Thoracic aorta (tissue), 2 donors: Measurements from ENCODE around the gene SLC5A10. TPM values are rescaled to one million over a fixed set of nuclear protein-coding genes. Genes with fewer than 3 reads are reported as not detected.
"Not testable (repeated sequence)": the region's sequence is repeated elsewhere in the genome, so short reads cannot be mapped to it uniquely, and the experiment has no call there.

Experiments used
- ATAC-seq: fragments of 150-250 bp; one replicate; pipeline ENCODE4 v1.8.0; 2017; ENCODE audit warnings: low read depth; ENCODE audit not compliant: insufficient number of reproducible peaks, low FRiP score
- DNase-seq: peaks from one replicate; pipeline ENCODE4 v3.0.0-alpha.2; 2020; ENCODE audit warnings: low spot score
- H3K27ac ChIP-seq, 2 donors: fragments of 200-600 bp; sonication (generic); 1 replicate in 1 of 2; 2 replicates in 1 of 2; pipeline ENCODE4 v1.5.1; 2016; ENCODE audit warnings: mild to moderate bottlenecking in 2 of 2, moderate library complexity in 2 of 2
- H3K27me3 ChIP-seq: fragments of 200-600 bp; sonication (generic); replicated peaks from 2 replicates; pipeline ENCODE4 v1.6.0; 2016; ENCODE audit warnings: mild to moderate bottlenecking; ENCODE audit not compliant: insufficient read depth
- H3K36me3 ChIP-seq: fragments of 200-600 bp; sonication (generic); one replicate; pipeline ENCODE4 v1.5.1; 2016
- H3K4me1 ChIP-seq, 2 donors: fragments of 200-600 bp; sonication (generic); 1 replicate in 1 of 2; 2 replicates in 1 of 2; pipeline versions ENCODE4 v1.5.1 to v1.6.0; 2016; ENCODE audit warnings: low read depth in 2 of 2, mild to moderate bottlenecking in 1 of 2; ENCODE audit not compliant: control insufficient read depth in 1 of 2
- H3K4me3 ChIP-seq: fragments of 200-600 bp; sonication (generic); 2 replicates; pipeline ENCODE4 v1.5.1; 2016; ENCODE audit warnings: mild to moderate bottlenecking
- H3K9me3 ChIP-seq: fragments of 200-600 bp; sonication (generic); 2 replicates; pipeline ENCODE4 v1.5.1; 2016
- CTCF ChIP-seq: fragments of 200-600 bp; sonication (generic); IDR thresholded peaks from one replicate; pipeline ENCODE4 v1.5.1; 2019; ENCODE audit warnings: antibody characterized with exemption
- total RNA-seq, 2 donors: library from RNA; depleted of rRNA; stranded (reverse); fragments of >200 nt; gene quantifications; one replicate each; pipeline versions ENCODE4 v1.1.0 to v1.2.3, GENCODE V29; 2016

The SLC5A10 gene
- total RNA-seq, 2 donors from 2014 or later = not detected

GRCh38 chr17:19021622-19022083, 69.7 kb downstream of the SLC5A10 start:
- no peak for ATAC-seq

GRCh38 chr17:19022128-19022527, 70.2 kb downstream of the SLC5A10 start:
- TF ChIP-seq CTCF = no peak
- no peaks in the 10 kb centered on the region for H3K27me3 ChIP-seq
- H3K9me3 ChIP-seq = no peaks in the 10 kb centered on the region
- no peak overlapping the region for H3K27ac ChIP-seq
- no peak overlapping the region for H3K4me3 ChIP-seq
- no peak for ATAC-seq
- H3K36me3 ChIP-seq = no peaks in the 10 kb centered on the region
- no peaks in the 10 kb centered on the region for H3K4me1 ChIP-seq
- no peak for DNase-seq

More at GRCh38 chr17:19021622-19022083, 69.7 kb downstream of the SLC5A10 start:
- Histone ChIP-seq H3K27me3 (no peaks in the 10 kb centered on the region), H3K9me3 (no peaks in the 10 kb centered on the region), H3K4me1 (no peaks in the 10 kb centered on the region), H3K36me3 (no peaks in the 10 kb centered on the region), H3K27ac (no peak overlapping the region), H3K4me3 (no peak overlapping the region)
- no peak for TF ChIP-seq CTCF
- DNase-seq = no peak

- no peak for ATAC-seq
- Histone ChIP-seq H3K4me3 (no peak overlapping the region), H3K27me3 (no peaks in the 10 kb centered on the region), H3K9me3 (no peaks in the 10 kb centered on the region), H3K4me1 (no peaks in the 10 kb centered on the region), H3K36me3 (no peaks in the 10 kb centered on the region), H3K27ac (no peak overlapping the region)
- TF ChIP-seq CTCF = no peak
- DNase-seq = no peak
These were observed 70.8 kb downstream of the SLC5A10 start for GRCh38 chr17:19022747-19023146.

GRCh38 chr17:19023209-19023999, 71.4 kb downstream of the SLC5A10 start:
- no peak for TF ChIP-seq CTCF
- Histone ChIP-seq H3K36me3 (no peaks in the 10 kb centered on the region), H3K4me1 (no peaks in the 10 kb centered on the region), H3K4me3 (no peak overlapping the region), H3K27me3 (no peaks in the 10 kb centered on the region), H3K27ac (no peak overlapping the region), H3K9me3 (no peaks in the 10 kb centered on the region)
- ATAC-seq = no peak
- DNase-seq = no peak

- DNase-seq = no peak
- TF ChIP-seq CTCF = no peak
- no peaks in the 10 kb centered on the region for H3K27me3 ChIP-seq
These were observed 72.4 kb downstream of the SLC5A10 start for GRCh38 chr17:19024101-19025078.

GRCh38 chr17:19028671-19029070, 76.7 kb downstream of the SLC5A10 start:
- H3K4me1 ChIP-seq, H3K27ac ChIP-seq, H3K4me3 ChIP-seq, DNase-seq, H3K9me3 ChIP-seq, H3K27me3 ChIP-seq, H3K36me3 ChIP-seq, ATAC-seq: not testable (repeated sequence)

More at GRCh38 chr17:19024101-19025078, 72.4 kb downstream of the SLC5A10 start:
- H3K4me1 ChIP-seq = no peaks in the 10 kb centered on the region
- H3K27ac ChIP-seq = no peak overlapping the region
- no peaks in the 10 kb centered on the region for H3K9me3 ChIP-seq
- no peak overlapping the region for H3K4me3 ChIP-seq
- H3K36me3 ChIP-seq = no peaks in the 10 kb centered on the region
- no peak for ATAC-seq

- not testable (repeated sequence) for H3K36me3 ChIP-seq, H3K27ac ChIP-seq, DNase-seq, H3K9me3 ChIP-seq, ATAC-seq, H3K4me3 ChIP-seq, H3K4me1 ChIP-seq, H3K27me3 ChIP-seq
These were observed 77.8 kb downstream of the SLC5A10 start for GRCh38 chr17:19029740-19030139.
